HG03135 (cell line): ENCODE data around the gene MTMR10.

Experiments used
- ATAC-seq: cut with Tn5 transposase; IDR thresholded peaks from one replicate; pipeline ENCODE4 v1.9.1; 2021; ENCODE audit warnings: mild to moderate bottlenecking, moderate library complexity; ENCODE audit not compliant: unreplicated experiment

MTMR10 gene

DNA sequence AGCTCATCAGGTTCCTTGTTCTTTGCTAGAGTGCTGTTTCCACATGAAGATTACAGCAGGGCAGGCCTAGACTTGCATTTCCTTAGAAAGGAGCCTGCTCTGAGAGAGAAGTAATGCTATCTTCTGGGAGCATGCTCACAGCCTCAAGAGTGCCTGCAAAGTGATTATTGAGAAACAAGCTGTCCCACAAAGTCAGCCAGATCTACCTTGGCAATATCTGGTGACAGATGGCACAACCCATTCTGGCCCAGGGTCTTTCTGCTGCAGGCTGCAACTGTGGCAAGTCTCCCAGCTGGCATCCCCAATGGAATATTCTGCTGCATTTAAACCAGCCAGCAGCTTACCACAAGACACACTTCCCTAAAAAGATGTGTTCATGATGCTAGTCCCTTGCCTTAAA, 29.3 kb downstream of the MTMR10 start:
- ATAC-seq, result no peak

DNA sequence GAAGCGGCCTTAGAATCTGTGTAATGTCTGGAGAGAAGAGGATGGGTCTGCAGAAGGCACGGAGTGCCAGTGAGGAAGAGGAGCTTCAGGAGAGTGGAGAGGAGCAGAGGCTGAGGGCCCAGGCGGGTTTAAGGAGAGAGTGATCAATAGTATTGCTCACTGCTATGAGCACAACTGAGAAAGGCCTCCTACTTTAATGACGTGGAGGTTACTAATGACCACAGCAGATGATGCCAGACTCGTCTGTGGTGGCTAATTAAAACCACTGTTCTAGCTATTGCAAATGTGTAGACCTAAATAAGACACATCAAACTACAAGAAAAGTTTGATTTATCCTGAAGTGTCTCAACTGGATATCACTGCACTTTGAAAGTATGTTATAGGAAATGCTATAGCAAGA, 33.2 kb downstream of the MTMR10 start:
- ATAC-seq, result no peak

DNA sequence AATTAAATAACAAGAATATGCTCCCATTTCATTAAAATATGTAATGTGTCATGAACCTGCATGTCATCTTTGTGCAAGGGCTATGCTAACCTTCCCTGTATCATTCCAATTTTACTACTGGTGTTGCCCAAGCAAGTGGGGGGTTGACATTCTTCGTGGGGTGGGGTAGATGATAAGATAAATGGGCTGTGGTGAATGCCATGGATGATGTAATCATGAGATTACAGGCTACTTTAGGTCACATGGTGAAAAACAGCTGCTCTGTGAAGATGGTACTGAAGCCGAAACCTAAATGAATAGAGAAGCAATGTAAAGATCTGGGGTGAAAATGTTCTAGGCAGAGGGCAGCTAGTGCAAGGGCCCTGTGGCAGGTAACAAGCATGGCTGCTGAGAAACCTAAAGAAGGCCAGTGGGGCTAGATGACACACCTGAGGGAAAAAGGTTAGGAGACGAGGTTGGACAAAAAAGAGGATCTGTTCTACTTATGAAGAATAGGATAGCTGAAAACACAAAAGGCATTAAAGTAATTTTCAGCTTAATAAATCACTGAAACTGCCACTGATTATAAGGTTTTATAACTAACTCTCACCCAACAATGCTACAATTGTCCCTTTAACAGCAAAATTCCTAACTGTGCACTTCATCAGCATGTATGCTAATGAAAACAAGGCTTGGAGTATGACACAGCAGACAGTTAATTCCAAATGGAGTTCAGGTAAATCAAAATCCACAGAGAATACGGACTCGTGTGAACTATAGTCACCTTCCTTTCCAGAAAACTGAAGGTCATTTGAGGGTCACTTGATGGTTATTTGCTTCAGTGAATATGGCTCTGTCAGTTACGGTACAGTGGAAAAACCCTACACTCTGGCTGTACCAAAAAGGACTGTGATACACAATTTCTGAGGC, 35.0 kb downstream of the MTMR10 start:
- no peak for ATAC-seq

DNA sequence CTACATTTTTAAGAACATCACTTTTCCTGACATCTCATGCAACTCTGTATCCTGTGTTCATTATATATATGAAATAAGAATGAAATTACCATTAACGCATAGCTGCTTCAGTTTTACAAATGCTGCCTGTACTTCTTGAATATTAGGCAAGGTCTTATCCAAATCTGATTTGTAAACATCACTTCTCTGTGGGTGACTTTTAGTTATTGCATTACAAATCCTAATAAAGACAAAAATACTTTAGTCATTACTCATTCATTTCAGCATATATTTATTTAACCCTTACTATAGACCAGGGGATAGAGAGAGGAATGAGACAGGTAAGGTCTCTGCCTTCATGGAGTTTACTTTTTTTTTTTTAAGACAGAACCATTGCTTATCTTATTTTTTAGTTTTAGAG, 36.8 kb downstream of the MTMR10 start:
- ATAC-seq, result no peak

DNA sequence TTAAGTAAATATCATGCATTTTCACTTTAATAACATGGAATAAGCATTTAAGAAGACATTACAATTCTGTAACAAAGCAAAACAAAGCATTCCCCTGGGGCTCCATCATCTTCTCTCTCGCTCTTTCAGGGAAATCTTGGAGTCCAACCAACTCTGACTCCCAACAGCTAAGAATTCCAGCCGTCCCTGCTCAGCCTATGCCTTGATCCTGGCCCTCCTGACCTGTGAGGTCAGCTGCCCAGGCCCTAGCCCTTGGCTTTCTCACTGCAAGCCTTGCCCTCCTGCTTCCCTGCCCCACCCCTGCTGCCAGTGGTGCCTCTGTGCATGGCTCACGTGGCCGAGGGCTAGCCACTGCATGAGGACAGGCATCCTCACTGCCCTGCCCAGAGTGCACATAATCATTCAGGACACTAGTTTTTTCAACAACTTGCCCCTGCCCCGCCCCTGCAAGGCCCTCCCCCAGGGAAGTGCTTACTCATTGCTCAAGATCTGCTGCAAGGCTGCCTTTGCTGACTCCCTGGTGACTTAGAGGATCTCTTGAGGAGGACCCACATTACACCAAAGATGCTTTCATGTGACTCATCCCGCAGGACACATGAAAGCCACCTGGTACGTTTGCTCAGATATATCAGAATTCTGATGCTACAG, 37.6 kb downstream of the MTMR10 start:
- no peak for ATAC-seq

DNA sequence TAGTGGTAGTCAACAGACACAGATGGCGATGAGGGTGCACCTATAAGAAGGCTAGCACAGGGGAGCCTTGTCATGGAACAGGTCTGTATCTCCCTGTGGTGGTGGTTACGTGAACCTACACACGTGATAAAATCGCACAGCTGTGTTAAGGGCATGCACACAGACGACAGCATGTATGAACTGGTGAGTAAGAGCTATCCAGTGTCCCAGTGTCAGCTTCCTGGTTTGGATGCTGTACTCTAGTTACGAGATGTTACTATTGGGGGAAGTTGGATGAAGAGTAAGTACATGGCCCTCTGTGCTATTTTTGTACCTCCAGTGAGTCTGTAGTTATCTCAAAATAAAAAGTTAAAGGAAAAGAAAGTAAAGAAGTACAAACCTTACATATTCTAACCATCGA, 38.2 kb downstream of the MTMR10 start:
- no peak for ATAC-seq

DNA sequence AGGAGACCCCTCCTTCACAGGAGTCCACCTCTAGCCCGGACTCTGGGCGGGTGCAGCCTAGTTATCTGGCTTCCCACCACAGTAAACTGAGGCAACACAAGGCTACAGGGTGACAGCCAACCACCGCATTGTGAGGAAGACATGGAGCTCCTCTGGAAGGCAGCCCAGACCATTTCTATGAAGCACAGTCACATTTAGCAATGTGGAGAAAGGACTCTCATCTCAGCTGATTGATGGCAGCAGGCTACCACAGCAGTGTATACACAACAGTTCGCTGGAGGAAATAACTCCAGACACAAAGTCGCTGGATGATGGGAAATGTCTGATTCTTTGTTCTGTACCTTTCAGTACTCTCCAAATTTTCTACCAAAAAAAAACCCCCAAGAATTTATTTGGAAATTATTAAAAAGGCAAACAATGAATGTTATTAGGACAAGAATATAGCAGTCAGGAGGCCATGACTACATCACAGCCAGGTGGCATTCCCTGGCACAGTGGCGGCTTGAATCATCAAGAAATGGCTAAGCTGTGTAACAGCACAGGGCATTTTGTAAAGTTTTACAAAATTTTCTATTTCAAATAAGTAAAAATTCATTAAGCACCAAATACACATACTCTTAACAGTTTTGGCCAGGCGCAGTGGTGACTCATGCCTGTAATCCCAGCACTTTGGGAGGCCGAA, 47.6 kb downstream of the MTMR10 start:
- ATAC-seq, result no peak

DNA sequence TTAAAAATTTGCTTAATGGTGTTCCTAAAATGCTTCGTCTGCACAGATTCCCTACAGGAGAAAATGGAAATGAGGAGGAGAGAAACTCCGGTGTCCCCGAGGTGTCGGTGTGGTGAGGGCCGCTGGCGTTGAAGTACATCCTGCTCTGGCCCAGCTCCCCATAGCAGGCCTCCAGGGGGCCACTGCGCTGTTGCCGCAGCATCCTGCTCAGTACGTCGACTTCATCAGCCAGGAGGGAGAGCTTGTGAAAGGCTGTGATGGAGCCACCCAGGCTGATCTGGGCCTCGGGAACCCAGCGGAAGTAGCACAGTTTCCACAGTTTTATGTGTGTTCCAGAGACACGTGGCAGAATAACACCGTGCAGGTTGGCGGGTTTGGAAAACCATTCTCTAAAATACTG, 49.9 kb downstream of the MTMR10 start:
- ATAC-seq, result no peak

DNA sequence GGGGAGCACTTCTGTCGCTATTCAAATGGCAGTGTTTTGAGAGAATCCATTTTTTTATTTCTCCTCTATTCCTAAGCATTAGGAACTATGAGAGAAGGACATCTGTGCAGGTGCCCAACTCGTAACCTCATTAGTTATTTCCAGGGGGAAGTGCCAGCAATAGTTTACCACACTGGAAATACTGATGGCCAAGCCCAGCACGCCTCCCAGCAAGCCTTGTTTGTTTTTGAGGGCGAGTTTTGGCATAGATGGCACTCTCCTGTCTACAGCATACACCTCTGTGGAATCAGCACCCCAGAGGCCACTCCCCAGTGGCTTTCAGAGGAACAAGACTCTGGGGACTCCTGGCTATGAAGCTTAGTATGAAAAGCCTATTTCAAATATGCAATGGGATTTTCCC, 51.1 kb downstream of the MTMR10 start:
- no peak for ATAC-seq

DNA sequence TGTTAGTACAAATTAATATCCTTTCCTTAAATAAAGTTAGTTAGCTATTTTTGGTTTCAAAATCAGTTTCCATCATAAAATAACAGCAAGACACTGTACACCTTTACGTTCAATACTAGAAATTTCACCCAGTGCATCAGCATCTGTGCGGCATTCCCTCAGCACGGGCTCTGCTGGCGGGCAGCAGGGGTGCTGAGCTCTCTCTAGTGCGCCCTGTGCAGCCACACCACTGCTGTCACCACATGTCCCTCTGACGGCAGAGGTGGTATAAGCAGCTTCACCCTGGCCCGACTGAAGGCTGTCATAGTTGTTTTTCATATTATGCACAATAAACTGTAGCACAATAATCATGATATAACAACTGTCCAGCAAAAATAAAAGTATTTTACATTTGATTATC, 52.3 kb downstream of the MTMR10 start:
- ATAC-seq, result no peak

DNA sequence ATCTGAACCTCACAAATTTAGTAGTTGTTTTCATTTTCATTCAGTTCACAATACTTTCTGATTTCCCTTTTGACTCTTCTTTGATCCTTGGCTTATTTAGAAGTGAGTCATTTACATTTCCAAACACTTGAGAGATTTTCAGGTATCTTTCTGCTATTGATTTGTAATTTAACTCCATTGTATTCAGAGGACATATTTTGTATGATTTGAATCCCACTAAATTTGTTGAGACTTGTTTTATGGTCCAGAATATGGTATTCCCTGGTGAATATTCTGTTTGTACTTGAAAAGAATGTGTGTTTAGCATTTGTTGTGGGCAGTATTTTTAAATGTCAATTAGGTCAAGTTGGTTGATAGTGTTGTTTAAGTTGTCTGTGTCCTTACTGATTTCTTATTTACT, 58.1 kb downstream of the MTMR10 start:
- ATAC-seq, result no peak

DNA sequence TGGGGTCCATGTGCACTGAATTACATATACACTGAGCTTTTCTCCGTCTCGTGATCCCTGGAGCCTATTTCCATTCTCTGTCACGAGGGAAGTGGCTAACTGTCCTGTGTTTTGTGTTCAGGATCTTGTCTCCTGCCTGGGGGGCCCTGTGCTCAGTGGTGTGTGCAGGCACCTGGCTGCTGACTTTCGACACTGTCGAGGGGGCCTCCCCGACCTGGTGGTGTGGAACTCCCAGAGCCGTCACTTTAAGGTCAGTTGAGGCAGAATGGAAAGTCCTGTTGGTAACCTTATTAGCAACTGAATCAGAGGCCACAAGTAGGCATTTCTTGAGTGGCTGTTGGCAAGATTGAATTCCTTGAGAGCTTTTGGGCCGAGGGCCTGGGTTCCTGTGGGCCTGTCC, 61.0 kb downstream of the MTMR10 start:
- ATAC-seq, result no peak

DNA sequence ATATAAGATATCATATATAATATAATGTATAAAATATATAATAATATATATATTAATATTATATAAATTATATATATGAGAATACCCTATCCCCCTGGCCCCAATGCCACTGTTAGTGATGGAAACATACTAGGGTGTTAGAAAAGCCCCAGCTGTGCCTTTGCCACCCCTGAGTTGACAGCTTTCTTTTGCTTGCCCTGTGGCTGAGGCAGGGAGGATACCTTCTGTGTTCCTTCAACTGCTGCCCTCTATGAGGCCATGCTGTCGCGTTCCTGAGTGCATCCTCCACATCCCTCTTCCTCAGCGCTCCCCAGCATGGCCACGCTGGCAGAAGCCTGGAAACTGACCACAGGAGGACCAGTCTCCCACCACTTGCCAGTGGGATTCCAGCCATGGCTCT, 61.4 kb downstream of the MTMR10 start:
- ATAC-seq, result no peak

DNA sequence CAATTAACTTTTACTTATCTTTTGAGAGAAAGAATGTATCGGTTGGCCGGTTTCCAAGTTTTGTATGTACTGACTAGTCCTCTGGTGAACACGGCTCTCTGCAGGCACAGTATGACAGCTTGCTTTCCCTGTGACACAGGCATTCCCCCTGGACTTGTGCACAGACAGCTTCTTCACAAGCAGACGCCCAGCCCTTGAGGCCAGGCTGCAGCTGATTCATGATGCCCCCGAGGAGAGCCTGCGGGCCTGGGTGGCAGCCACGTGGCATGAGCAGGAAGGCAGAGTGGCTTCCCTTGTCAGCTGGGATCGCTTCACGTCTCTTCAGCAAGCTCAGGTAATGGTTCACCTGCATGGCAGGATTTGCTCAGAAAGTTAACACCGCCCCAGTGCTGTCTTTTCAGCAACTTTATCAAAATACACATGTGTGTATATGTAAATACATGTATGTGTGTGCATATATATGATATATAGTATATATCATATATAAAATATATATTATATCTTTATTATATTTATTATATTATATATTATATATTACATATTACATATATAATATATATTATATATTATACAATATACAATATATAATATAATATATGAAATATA, 62.3 kb downstream of the MTMR10 start:
- ATAC-seq, result no peak

DNA sequence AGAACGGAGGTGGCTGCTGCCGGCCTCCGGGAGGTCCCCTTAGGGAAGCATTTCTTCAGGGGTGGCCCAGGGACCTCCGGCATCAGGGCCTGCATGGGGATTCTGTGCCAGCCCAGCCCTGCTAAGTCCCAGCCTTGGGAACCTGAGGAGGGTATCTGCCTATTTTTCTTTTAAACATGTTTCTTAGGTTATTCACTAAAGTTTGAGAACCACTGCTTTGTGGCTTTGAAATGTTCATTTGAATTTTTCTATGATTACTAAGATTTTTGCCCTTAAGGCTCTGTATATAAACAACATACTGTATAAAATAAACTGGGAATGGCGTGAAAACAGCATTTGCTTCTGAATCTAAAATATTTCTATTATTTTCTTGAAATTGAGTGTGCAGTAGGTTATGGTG, 63.4 kb downstream of the MTMR10 start:
- ATAC-seq, result no peak

DNA sequence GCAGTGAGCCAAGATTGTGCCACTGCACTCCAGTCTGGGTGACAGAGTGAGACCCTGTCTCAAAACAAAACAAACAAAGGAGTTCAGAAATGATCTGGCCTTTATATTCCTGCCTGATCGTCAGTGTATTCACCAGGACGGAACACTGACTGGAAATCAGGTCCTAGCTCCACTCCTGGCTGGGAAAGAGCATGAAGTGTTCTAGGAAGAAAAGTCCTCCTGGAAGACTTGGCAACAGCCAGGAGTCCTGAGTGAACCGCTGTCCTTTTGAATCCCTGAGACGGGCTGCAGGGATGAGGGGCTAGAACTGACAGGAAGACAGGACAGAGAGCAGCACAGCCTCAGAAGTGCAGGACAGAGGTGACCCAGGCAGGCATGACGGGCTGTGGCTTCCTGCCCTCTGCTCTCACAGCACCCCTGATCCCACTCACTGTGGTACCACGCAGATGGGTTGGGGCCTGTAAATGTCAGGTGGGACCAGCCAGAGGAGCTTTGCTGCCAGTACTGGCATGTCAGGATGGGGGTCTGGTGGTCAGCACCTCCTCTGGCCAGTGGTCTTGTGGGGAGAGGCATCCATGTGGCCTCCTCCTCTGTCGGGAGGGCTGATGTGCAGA, 64.2 kb downstream of the MTMR10 start:
- ATAC-seq, result no peak

DNA sequence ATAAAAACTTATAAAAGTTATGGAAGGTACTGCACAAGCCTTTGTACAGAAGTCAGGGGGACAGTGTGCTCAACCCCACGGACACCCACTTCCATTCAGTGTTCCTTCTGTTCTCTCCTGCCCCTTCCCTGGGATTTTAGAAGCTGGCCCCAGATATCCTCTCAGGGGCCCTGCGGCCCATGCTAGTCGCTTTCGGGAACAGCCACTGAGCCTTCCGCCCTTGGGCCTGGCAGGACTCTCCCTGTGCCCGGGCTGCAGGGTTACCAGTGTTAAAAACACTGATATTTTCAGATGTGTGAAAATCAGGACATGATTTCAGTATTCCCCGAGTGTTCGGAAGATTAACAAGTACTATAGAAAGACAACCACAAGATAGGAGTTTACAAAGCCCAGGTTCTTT, 65.3 kb downstream of the MTMR10 start:
- ATAC-seq, result no peak

DNA sequence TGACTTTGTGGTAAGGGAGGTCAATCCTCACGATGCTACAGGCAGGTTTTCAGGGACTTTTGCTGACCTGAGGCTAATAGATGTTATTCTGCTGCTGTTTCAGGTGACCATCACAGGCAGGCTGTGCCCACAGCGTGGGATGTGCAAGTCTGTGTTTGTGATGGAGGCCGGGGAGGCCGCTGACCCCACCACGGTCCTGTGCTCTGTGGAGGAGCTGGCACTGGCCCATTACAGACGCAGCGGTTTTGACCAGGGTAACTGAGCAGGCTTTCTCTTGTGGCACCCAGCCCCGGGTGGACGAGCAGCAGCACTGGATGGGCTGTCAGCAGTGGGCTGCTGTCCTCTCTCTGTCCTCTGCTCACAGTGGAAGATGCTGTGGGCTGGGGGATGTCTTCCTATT, 65.7 kb downstream of the MTMR10 start:
- no peak for ATAC-seq

DNA sequence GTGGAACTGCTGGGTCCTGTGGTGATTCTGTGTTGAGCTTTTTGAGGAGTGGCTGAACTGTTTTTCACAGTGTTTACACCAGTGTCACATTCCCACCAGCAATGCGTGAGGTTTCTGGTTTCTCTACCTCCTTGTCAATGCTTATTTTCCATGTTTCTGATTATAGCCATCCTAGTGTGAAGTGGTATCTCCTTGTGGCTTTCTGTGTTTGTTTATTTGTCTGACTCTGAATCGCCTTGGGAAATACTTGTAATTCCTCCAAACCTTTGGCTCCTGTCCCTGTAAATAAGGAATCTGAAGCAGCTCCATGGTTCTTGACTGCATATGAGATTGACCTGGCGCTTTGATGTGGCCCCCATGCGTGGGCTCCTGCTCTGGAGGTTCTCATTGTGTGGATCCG, 67.1 kb downstream of the MTMR10 start:
- no peak for ATAC-seq

DNA sequence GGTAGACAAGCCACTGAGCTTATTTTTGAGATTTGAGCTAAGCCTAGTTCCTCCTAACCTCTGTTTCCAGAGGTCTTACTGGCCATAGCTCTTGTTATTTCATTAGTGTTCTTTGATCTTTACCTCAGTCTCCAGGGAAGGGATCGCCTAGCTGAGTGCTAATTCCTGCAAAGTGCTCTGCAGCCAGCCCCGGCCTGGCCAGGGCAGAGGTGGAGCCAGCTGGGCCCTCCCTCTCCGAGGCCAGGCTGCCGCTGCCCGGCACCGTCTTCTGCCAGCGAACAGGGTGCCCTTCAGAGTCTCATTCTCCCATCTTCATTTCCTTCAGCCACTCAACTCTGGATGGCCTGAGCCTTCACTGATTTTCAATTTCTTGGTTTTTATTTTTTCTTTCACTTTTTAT, 68.0 kb downstream of the MTMR10 start:
- ATAC-seq, result no peak
